Embryonic facial prominence (tissue), 1 donor: ENCODE measurements around the gene TSPAN9.

ENCODE experiments used
- DNase-seq: peaks from one replicate; pipeline ENCODE4 v3.0.0-alpha.2; 2016; ENCODE audit errors: extremely low spot score

The TSPAN9 gene

GRCh38 chr12:3187846-3188770 lies 110.9 kb downstream of the TSPAN9 start:
- no peak for DNase-seq

DNA sequence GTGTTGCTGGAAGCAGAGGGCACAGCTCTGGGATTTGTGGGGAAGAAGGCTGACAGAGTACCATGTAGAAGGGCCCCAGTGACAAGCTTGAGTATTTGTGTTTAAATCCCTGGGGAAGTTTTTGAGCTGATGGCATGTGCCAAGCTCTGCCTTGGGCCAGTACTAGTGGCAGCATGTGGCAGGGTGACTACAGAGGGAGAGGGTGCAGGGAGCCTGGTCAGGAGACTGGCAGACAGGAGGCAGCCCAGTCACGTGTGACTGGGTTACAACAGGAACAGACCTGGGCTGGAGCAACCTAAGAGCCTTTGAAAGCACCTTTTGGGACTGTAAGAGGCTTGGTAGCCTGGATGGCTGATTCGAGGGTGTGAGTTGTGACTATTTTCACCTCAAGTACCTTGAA lies 112.1 kb downstream of the TSPAN9 start:
- no peak for DNase-seq

DNA sequence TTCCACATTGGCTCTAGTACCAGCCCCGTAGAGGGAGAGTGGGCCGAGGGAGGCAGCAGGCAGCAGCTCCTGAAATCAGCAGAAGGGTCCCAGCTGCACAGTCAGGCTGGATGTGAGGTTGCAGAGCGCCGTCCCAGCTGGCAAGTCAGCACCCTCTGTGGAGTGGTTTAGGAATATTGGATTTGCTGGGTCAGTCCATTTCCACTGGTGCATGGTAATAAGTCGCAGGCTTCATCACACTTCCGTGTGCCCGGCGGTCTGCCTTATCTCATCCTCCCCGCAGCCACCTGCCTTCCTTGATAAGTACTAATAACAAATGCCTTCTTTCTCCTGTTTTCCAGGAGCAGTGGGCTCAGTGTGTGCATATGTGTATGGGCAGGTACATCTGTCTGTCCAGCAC lies 112.9 kb downstream of the TSPAN9 start:
- DNase-seq, result no peak

DNA sequence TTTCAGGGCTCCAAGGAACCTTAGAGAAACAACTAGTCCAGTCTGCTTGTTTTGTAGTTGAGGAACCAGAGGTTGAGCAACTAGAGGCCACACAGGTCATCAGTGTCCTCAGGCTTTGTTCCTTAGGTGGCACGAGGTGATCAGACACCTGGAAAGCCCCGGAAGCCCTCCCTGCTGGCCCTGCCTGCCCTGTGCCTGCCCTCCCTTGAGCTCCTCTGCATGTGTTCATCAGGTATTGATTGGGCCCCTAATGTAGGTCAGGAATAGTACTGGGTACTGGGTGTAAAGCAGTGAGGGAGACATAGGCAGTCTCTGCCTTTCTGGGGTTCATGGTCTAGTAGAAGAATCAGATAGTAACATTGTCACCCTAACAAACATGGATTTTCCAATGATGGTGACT lies 114.3 kb downstream of the TSPAN9 start:
- DNase-seq, result no peak

GRCh38 chr12:3192221-3192620 lies 115.0 kb downstream of the TSPAN9 start:
- no peak for DNase-seq

GRCh38 chr12:3193131-3193530 lies 116.0 kb downstream of the TSPAN9 start:
- DNase-seq, result no peak

DNA sequence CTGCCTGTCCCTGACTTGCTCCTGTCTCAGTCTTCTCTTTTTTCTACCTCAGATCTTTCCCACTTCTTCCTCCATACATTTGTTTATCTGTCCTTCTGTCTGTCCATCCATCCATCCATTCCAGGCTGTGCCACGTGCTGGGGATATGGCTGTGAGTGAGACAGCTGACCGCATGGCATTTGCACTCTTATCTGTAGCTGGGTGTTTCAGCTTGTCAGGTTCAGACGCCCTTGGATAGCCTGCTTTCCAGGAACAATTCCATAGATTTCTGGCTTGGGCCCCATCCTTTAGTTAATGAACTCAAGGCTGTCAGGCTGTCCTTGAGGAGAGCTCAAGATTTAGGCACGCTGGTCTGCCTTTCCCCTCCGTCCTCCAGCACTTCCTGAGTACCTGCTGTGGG lies 116.6 kb downstream of the TSPAN9 start:
- DNase-seq, result no peak

GRCh38 chr12:3195337-3195736 lies 118.2 kb downstream of the TSPAN9 start:
- DNase-seq, result no peak

GRCh38 chr12:3195859-3196483 lies 118.8 kb downstream of the TSPAN9 start:
- DNase-seq, result no peak

- no peak for DNase-seq
Observed at GRCh38 chr12:3196488-3196887, 119.3 kb downstream of the TSPAN9 start.

- DNase-seq, result no peak
Observed at GRCh38 chr12:3197131-3197818, 120.1 kb downstream of the TSPAN9 start.

- peak; percentile 20 for DNase-seq
Observed at GRCh38 chr12:3199551-3200031, 122.4 kb downstream of the TSPAN9 start.

GRCh38 chr12:3200032-3200617 lies 122.9 kb downstream of the TSPAN9 start:
- DNase-seq, result peak; percentile 12

DNA sequence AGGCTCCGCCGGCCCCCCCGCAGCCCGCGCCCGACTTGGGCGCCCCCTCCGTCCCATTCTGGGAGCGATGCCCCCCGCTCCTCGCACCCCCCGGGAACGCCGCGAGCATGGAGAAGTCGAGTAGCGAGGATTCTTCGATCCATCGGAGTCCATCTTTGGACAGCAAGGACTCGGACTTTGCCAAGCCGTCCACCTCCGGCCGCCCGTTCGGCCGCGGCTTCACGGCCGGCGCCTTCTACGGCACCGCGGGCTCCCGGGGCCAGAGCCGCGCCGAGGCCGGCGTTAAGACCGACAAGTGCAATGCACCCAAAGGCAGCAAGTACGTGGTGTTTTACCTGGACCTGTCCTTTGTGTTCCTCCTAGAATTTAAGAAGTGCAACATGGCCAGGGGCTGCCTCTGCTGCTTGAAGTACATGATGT lies 123.6 kb downstream of the TSPAN9 start:
- no peak for DNase-seq

DNA sequence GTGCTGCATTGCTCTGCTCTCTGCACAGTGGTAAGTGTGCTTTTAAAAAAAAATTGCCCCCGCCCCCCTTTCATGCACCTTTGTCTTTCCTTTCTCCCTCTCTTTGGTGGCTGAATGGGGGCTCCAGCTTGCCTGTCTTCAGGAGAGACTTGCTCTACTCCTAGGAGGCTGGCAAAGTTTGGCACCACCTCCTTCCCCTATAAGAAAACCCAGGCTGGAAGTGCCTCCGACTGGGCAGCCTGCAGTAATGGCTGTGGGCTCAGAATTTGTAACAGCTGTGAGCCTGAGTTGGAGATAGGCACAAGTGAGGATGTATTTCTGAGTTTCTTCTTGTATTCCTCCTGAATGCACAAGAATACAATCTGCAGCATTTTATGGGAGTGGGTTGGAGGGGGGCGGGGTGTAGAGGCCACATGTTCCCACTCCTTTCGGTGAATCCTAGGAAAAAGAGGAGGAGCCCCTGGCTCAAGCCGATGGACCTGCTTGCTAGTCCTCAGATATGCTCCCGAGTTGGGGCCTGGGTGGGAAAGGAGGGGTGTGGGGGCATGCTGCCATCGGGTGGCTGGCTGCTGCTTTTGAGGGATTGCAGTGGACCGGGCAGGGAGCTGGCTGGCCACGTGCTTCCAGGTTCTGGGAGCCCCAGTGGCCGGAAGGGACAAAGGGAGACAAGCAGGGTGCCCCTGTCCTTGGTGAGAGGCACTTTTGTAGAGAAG lies 124.3 kb downstream of the TSPAN9 start:
- DNase-seq, result no peak

DNA sequence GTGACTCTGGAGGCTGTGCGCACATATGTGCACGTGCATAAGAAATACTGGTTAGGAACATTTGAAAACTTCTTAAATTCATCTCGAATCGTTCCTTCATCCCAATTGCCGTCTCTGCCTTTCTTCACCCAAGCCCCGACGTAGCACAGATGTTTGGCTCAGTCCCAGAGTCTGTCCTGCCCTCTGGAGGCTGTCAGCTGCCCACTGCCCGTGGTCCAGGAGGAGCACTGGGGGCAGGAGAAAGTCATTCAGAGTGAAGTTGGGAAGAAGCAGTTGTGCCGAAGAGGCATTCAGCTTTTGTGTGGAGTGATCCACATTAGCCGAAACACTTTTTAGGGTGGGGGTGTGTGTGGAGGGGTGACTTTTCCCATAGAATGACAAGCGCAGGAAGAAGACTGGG lies 124.9 kb downstream of the TSPAN9 start:
- no peak for DNase-seq

DNA sequence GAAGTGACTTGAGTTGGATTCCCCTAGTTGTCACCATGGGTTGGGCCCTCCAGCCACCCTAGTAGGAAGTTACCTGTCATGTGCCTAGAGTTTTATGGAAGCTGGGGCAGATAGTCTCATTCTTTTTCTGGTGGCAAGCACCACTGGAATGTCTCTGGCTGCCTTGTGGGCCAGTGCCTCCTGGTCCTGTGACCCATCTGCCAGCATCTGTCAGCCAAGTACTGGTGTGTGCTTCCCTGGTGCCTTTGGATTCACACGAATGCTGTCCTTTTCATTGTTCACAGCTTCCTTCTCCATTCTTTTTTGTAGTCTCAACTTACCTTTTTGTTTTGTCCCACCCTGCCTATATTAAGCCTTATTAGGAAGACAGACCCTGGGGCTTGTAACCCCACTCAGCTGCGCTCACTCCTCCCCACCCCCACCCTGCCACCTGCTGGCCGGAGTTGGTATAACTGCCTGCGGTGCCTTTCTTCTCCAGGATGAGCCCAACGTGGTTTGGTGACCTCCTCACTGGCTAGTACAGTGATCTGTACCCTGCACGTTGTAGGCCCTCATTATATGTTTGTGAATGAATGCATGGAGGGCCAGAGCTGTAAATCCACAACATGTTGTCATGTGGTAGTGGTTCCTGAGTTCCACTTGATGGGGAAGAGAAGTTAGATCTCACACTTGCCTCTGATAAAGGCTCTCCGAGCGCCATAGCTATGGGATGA lies 125.7 kb downstream of the TSPAN9 start:
- no peak for DNase-seq

GRCh38 chr12:3203713-3204112 lies 126.5 kb downstream of the TSPAN9 start:
- no peak for DNase-seq

GRCh38 chr12:3204143-3204542 lies 127.0 kb downstream of the TSPAN9 start:
- no peak for DNase-seq

DNA sequence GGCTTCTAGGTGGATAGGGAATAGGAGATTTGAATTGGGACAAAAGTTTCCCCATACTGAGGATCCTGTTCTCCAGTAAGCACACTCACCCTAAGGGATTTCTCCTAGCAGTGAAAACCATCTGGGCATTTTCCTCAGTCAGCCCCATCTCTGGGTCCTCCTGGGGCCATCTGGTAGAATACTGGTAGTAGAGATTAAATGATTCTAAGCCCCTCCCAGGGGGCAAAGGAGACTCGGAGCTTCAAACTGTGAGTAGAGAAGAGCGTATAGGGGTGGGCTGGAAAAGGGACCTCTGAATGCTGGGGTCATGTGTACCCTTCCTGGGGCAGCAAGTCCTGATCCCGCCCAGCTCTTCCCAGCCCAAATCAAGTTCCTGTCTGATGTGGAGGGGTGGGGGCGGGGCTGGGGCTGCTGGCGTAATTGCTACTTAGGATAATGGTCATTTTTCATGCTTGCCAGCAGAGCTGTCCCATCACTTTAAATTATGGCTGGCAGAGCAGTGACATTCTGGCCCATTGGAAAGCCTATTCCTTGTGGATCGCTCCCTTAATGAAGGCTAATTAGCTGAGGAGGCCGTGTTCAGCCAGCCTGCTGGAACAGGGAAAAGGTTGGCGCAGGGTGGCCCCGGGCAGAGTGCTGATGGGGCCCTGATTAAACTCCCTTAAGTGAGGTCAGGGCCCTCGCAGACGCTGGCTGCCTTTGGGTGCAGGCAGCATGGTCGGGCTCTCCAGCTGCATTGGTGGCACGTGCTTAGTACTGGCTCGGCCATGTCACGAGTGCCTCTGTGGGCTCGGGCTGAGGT lies 127.8 kb downstream of the TSPAN9 start:
- DNase-seq, result no peak
